HCT116 (cell line): ENCODE measurements around the gene CRTC3. TPM values are rescaled to one million over a fixed set of nuclear protein-coding genes. Genes with fewer than 3 reads are reported as not detected.

Source experiments
- ATAC-seq: fragments of 200-7000 bp; cut with Tn5 transposase; 2 replicates; pipeline ENCODE4 v1.9.1; 2020; ENCODE audit warnings: mild to moderate bottlenecking, moderate library complexity
- BruUV-seq: library from RNA; stranded (reverse); fragments of 400-500 nt; replicated peaks from 2 replicates; lab custom pipeline; 2021; lab: Mats Ljungman, UMichigan
- CTCF ChIA-PET: fragments of 300-600 bp; sonication (Branson Sonifier 250); formaldehyde crosslinking; loops from one replicate; lab custom pipeline; 2021; ENCODE audit warnings: antibody characterized with exemption; lab: Charles Lee
- POLR2A ChIA-PET: fragments of 300-600, 350-600 bp; sonication (Branson Sonifier 250); formaldehyde crosslinking; loops from one replicate; lab custom pipeline; 2021; ENCODE audit warnings: antibody characterized with exemption; lab: Charles Lee
- RAD21 ChIA-PET, 2 experiments: fragments of 300-600 bp; sonication (Branson Sonifier 250); formaldehyde crosslinking; loops; one replicate each; lab custom pipeline; 2023; ENCODE audit warnings: low total read pairs in 2 of 2; ENCODE audit not compliant: uncharacterized antibody in 2 of 2, unreplicated experiment in 2 of 2, low non-redundant PET in 1 of 2; lab: Charles Lee
- DNase-seq: peaks from one replicate; pipeline ENCODE4 v3.0.0-alpha.2; 2010; ENCODE audit warnings: low read depth, low spot score
- H2AFZ ChIP-seq: fragments of 200-600 bp; shearing (Covaris generic), sonication (generic); 2 replicates; pipeline ENCODE4 v1.6.1; 2017; ENCODE audit warnings: low read depth, mixed run types, mixed read lengths, antibody characterized with exemption, low read length; ENCODE audit not compliant: poor library complexity, severe bottlenecking
- H3K27ac ChIP-seq: 2 replicates; pipeline ENCODE4 v1.5.1; 2012; ENCODE audit warnings: low read depth, low read length
- H3K27me3 ChIP-seq: fragments of 200-600 bp; sonication (generic); 2 replicates; pipeline ENCODE4 v1.6.1; 2016; ENCODE audit warnings: mixed run types, low read length, mixed read lengths; ENCODE audit not compliant: insufficient read depth
- H3K36me3 ChIP-seq, 2 experiments: fragments of 200-500 bp in 1 of 2; fragments of 200-600 bp in 1 of 2; sonication (Bioruptor generic) in 1 of 2; sonication (generic) in 1 of 2; 2 replicates each; pipeline versions ENCODE4 v1.5.1 to v1.6.1; 2014 to 2016; ENCODE audit warnings: low read length in 2 of 2, inconsistent platforms in 1 of 2, mixed read lengths in 1 of 2, mixed run types in 1 of 2; ENCODE audit not compliant: insufficient read depth in 2 of 2, control insufficient read depth in 1 of 2
- H3K4me1 ChIP-seq, 2 experiments: fragments of 200-600 bp in 1 of 2; sonication (generic) in 1 of 2; 2 replicates each; pipeline versions ENCODE4 v1.5.1 to v1.6.1; 2012 to 2017; ENCODE audit warnings: low read length in 2 of 2, inconsistent platforms in 1 of 2, mild to moderate bottlenecking in 1 of 2, mixed read lengths in 1 of 2, mixed run types in 1 of 2, moderate library complexity in 1 of 2; ENCODE audit not compliant: insufficient read depth in 2 of 2, control insufficient read depth in 1 of 2
- H3K4me2 ChIP-seq: fragments of 200-600 bp; sonication (generic); 2 replicates; pipeline ENCODE4 v1.6.1; 2017; ENCODE audit warnings: mixed run types, low read length, mixed read lengths
- H3K4me3 ChIP-seq, 2 experiments: fragments of 200-600 bp in 1 of 2; sonication (generic) in 1 of 2; replicated peaks in 1 of 2; 2 replicates each; pipeline ENCODE4 v1.5.1; 2011 to 2016; ENCODE audit warnings: low read length in 2 of 2, control low read depth in 1 of 2, low read depth in 1 of 2, mild to moderate bottlenecking in 1 of 2, mixed read lengths in 1 of 2, mixed run types in 1 of 2
- H3K79me2 ChIP-seq: fragments of 200-600 bp; sonication (generic); 2 replicates; pipeline ENCODE4 v1.6.1; 2017; ENCODE audit warnings: mild to moderate bottlenecking, mixed run types, low read length, moderate library complexity, mixed read lengths; ENCODE audit not compliant: insufficient read depth
- H3K9ac ChIP-seq: fragments of 200-600 bp; sonication (generic); 2 replicates; pipeline ENCODE4 v1.6.1; 2016; ENCODE audit warnings: low read length, mixed read lengths
- H3K9me2 ChIP-seq: fragments of 200-600 bp; sonication (generic), shearing (Covaris generic); 2 replicates; pipeline ENCODE4 v1.6.1; 2017; ENCODE audit warnings: mixed run types, mild to moderate bottlenecking, moderate library complexity; ENCODE audit not compliant: insufficient read depth
- H3K9me3 ChIP-seq, 2 experiments: fragments of 200-500 bp in 1 of 2; fragments of 200-600 bp in 1 of 2; sonication (Bioruptor generic) in 1 of 2; sonication (generic) in 1 of 2; 2 replicates each; pipeline ENCODE4 v1.6.1; 2014 to 2017; ENCODE audit warnings: low read length in 2 of 2, mixed read lengths in 2 of 2, inconsistent platforms in 1 of 2, low read depth in 1 of 2, mild to moderate bottlenecking in 1 of 2, mixed run types in 1 of 2, moderate library complexity in 1 of 2; ENCODE audit not compliant: control insufficient read depth in 1 of 2, insufficient read depth in 1 of 2
- H4K20me1 ChIP-seq: fragments of 200-600 bp; sonication (generic), shearing (Covaris generic); 2 replicates; pipeline ENCODE4 v1.6.1; 2017; ENCODE audit warnings: mixed run types, mild to moderate bottlenecking, moderate library complexity; ENCODE audit not compliant: insufficient read depth
- ELF1 ChIP-seq: IDR thresholded peaks from 2 replicates; pipeline ENCODE4 v1.6.1; 2012; ENCODE audit warnings: low read depth, borderline replicate concordance
- POLR2A ChIP-seq: IDR thresholded peaks from 2 replicates; pipeline ENCODE4 v1.7.0; 2011; ENCODE audit warnings: borderline replicate concordance; ENCODE audit not compliant: insufficient read depth, insufficient read length; ENCODE audit errors: extremely low read depth
- SIN3A ChIP-seq: IDR thresholded peaks from 2 replicates; pipeline ENCODE4 v1.6.1; 2012; ENCODE audit warnings: low read depth
- SRF ChIP-seq: IDR thresholded peaks from 2 replicates; pipeline ENCODE4 v1.6.1; 2012; ENCODE audit warnings: low read depth
- ZFX ChIP-seq: fragments of 450-650 bp; IDR thresholded peaks from 2 replicates; pipeline ENCODE4 v1.6.1; 2017
- ZNF274 ChIP-seq: fragments of 200-500 bp; sonication (Bioruptor generic); IDR thresholded peaks from 2 replicates; pipeline ENCODE4 v1.6.1; 2014; ENCODE audit warnings: mild to moderate bottlenecking, low read depth, low read length, inconsistent platforms
- intact Hi-C: fragments of 100-400 bp; cut with micrococcal nuclease; formaldehyde crosslinking; loops from 2 replicates; pipeline ENCODE4 v1.10.0; 2022
- total RNA-seq: library from RNA; stranded (reverse); gene quantifications from one replicate; pipeline ENCODE4 v1.2.1, GENCODE V29; 2021; ENCODE audit not compliant: unreplicated experiment
- TF ChIP-seq, protein P1 (sequence below): IDR thresholded peaks from 2 replicates; pipeline ENCODE4 v1.6.1; 2011; ENCODE audit warnings: mild to moderate bottlenecking, low read length, moderate library complexity; ENCODE audit not compliant: insufficient replicate concordance; ENCODE audit errors: extremely low read depth
- TF ChIP-seq, protein P2 (sequence below): IDR thresholded peaks from 2 replicates; pipeline ENCODE4 v1.6.1; 2012

Gene CRTC3
- total RNA-seq, 1 experiment from 2014 or later = 20.7 TPM

DNA sequence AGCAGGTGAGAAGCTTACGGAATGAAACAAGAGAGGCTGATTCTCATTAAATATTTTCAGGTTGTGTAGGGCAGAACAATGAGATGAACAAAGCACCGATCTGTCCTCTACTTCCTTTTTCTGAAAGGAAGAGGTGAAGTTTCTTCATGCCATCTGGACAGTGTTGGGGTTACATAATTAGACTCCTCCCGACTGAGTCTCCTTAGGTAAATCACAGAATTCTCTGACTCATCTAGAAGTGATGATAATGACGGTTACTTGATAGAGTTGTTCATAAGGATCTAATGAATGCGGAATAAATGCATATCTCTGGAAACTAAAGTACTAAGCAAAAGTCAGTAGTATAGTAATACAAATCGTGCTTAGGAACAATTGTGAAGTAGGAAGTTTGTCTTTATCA, 21.2 kb downstream of the CRTC3 start (continued):
- TF ChIP-seq, protein P1, sequence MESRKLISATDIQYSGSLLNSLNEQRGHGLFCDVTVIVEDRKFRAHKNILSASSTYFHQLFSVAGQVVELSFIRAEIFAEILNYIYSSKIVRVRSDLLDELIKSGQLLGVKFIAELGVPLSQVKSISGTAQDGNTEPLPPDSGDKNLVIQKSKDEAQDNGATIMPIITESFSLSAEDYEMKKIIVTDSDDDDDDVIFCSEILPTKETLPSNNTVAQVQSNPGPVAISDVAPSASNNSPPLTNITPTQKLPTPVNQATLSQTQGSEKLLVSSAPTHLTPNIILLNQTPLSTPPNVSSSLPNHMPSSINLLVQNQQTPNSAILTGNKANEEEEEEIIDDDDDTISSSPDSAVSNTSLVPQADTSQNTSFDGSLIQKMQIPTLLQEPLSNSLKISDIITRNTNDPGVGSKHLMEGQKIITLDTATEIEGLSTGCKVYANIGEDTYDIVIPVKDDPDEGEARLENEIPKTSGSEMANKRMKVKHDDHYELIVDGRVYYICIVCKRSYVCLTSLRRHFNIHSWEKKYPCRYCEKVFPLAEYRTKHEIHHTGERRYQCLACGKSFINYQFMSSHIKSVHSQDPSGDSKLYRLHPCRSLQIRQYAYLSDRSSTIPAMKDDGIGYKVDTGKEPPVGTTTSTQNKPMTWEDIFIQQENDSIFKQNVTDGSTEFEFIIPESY = no peak
- no peak for TF ChIP-seq SIN3A
- TF ChIP-seq ZNF274 = no peak
- TF ChIP-seq ELF1 = no peak
- TF ChIP-seq POLR2A = no peak
- TF ChIP-seq, protein P2, sequence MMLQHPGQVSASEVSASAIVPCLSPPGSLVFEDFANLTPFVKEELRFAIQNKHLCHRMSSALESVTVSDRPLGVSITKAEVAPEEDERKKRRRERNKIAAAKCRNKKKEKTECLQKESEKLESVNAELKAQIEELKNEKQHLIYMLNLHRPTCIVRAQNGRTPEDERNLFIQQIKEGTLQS = no peak

DNA sequence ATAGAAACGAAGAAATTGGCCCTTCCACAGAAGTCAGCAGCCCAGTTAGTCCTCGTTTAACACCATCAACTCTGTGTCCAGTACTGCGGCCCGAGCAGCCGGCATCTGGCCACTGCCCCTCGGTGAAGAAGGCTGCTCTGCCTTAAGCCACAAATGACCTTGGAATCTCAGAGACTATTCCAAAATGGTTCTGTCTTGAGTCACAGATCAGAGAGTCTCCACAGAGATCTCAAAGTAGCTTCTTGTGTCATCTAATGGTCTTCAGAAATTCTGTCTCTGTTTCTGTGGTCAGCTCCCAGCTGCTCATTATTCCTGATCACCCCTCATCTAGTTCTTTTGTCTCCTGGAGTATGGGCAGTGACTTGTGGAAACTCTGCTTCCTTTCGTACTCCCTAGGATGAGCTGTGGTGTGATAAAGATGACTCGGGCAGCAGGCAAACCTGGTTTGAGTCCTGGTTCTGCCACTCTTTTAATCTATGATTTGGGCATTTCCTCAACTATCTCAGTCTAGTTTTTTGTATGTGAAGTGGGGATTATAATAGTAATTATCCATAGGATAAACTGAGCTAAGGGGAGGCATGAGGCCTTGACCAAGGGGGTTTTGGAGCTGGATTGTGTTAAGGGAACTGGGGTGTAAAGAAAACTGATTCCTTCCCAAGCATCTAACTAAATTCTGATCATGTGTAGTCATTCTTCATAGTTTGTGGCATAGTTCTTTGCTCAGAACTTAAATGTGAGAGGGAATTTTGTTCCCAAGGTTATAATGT, 22.6 kb downstream of the CRTC3 start:
- H3K79me2 ChIP-seq = peaks cover 21% of the 10 kb centered on the region
- no peaks in the 10 kb centered on the region for H3K9me3 ChIP-seq
- intact Hi-C loops = no loop called here
- H2AFZ ChIP-seq = no peak overlapping the region
- no peak for ATAC-seq
- peaks cover 0 to 4% of the 10 kb centered on the region in 2 experiments; a peak in 1 of 4 replicates for H3K36me3 ChIP-seq
- H3K27ac ChIP-seq = no peak overlapping the region
- no peak overlapping the region for H3K9ac ChIP-seq
- H3K9me2 ChIP-seq = no peaks in the 10 kb centered on the region
- POLR2A ChIA-PET = no interaction called here
- no TSS peak for BruUV-seq
- TF ChIP-seq ZFX (no peak), SRF (no peak)
- TF ChIP-seq, all 23 proteins: peak for 0
- DNase-seq = no peak
- Histone ChIP-seq H4K20me1 (no peaks in the 10 kb centered on the region), H3K27me3 (no peaks in the 10 kb centered on the region), H3K4me3 (no peak overlapping the region), H3K4me2 (no peak overlapping the region), H3K4me1 (no peaks in the 10 kb centered on the region)
- RAD21 ChIA-PET = no interaction called here
- CTCF ChIA-PET = no interaction called here
